ENCODE data around the gene PNMT. TPM values are rescaled to one million over a fixed set of nuclear protein-coding genes. Genes with fewer than 3 reads are reported as not detected.

The PNMT gene
- total and polyA plus RNA-seq, 2 of the 13 experiments (the other 11 are each of a cell fraction or from before 2014, with no cell fraction given), result 0.25 TPM; not detected in 1

GRCh38 chr17:39636927-39637736 lies 31.1 kb upstream of the PNMT start, which contains the start of gene STARD3 (continued):
- TF ChIP-seq NCOA5 (CRISPR knock-in tag; IDR thresholded peaks at IDR 0.05), result no peak
- peak; percentile 91 for TF ChIP-seq YEATS4 (CRISPR knock-in tag; IDR thresholded peaks at IDR 0.05; ENCODE audit: borderline replicate concordance)
- TF ChIP-seq ZBTB1 (CRISPR knock-in tag; IDR thresholded peaks at IDR 0.05; ENCODE audit: borderline replicate concordance), result no peak
- TF ChIP-seq ZFYVE20 (CRISPR knock-in tag; IDR thresholded peaks at IDR 0.05; ENCODE audit: borderline replicate concordance, low read depth), result peak; percentile 66; the same call in 1 of the 2 replicates
- TF ChIP-seq RXRB (CRISPR knock-in tag; IDR thresholded peaks at IDR 0.05; ENCODE audit: borderline replicate concordance), result peak; percentile 56
- TF ChIP-seq ZNF761 (CRISPR knock-in tag; conservative IDR thresholded peaks at IDR 0.05), result peak; percentile 88
- TF ChIP-seq ZNF350 (CRISPR knock-in tag; IDR thresholded peaks at IDR 0.05; ENCODE audit: borderline replicate concordance, low read depth), result peak; percentile 84; the same call in 1 of the 2 replicates
- peak; percentile 93 for TF ChIP-seq PHF8 (CRISPR knock-in tag; IDR thresholded peaks at IDR 0.05)
- peak; percentile 92 for TF ChIP-seq HOXD1 (CRISPR knock-in tag; IDR thresholded peaks at IDR 0.05)
- TF ChIP-seq MZF1 (CRISPR knock-in tag; IDR thresholded peaks at IDR 0.05; ENCODE audit: borderline replicate concordance), result no peak
- TF ChIP-seq THAP7 (CRISPR knock-in tag; IDR thresholded peaks at IDR 0.05), result peak; percentile 84
- no peak for TF ChIP-seq HHEX (CRISPR knock-in tag; IDR thresholded peaks at IDR 0.05)
- no peak for TF ChIP-seq GPN1 (CRISPR knock-in tag; IDR thresholded peaks at IDR 0.05; ENCODE audit: borderline replicate concordance)
- TF ChIP-seq STAG1 (CRISPR knock-in tag; IDR thresholded peaks at IDR 0.05), result 0 out of 2 replicates have a peak, but pooled peaks have one; percentile 19
- TF ChIP-seq ZBTB3 (CRISPR knock-in tag; IDR thresholded peaks at IDR 0.05; ENCODE audit: borderline replicate concordance, low read depth), result no peak
- TF ChIP-seq ZNF784 (CRISPR knock-in tag; IDR thresholded peaks at IDR 0.05; ENCODE audit: borderline replicate concordance), result no peak
- TF ChIP-seq HOXA7 (CRISPR knock-in tag; IDR thresholded peaks at IDR 0.05), result no peak
- TF ChIP-seq ZNF205 (CRISPR knock-in tag; IDR thresholded peaks at IDR 0.05), result no peak; the same call in 1 of the 2 replicates
- no peak for TF ChIP-seq ZKSCAN5 (CRISPR knock-in tag; IDR thresholded peaks at IDR 0.05)
- TF ChIP-seq ZNF614 (CRISPR knock-in tag; IDR thresholded peaks at IDR 0.05; ENCODE audit: borderline replicate concordance), result peak; percentile 38; the same call in 1 of the 2 replicates
- peak; percentile 96 for TF ChIP-seq GABPB1 (CRISPR knock-in tag; IDR thresholded peaks at IDR 0.05)
- TF ChIP-seq SIX1 (CRISPR knock-in tag; IDR thresholded peaks at IDR 0.05; ENCODE audit: borderline replicate concordance), result no peak
- TF ChIP-seq NFE2L2 (IDR thresholded peaks at IDR 0.05; ENCODE audit: low read length), result no peak
- no peak for TF ChIP-seq ZNF431 (CRISPR knock-in tag; IDR thresholded peaks at IDR 0.05; ENCODE audit: borderline replicate concordance, low read depth)
- TF ChIP-seq ZBTB37 (CRISPR knock-in tag; IDR thresholded peaks at IDR 0.05), result no peak; the same call in 1 of the 2 replicates
- TF ChIP-seq DDIT3 (CRISPR knock-in tag; IDR thresholded peaks at IDR 0.05), result no peak
- peak; percentile 59 for TF ChIP-seq BCL6 (CRISPR knock-in tag; IDR thresholded peaks at IDR 0.05)
- TF ChIP-seq FOXK2 (IDR thresholded peaks at IDR 0.05), result no peak
- TF ChIP-seq GTF2F1 (IDR thresholded peaks at IDR 0.05; ENCODE audit: low read length), result no peak
